SU-DHL-6 (cell line): ENCODE data around the gene HSD11B2.
A peak's percentile ranks its signal among the peaks of the same experiment; 100 is the strongest.

Experiments used
- H2AFZ ChIP-seq: fragments of 200-600 bp; sonication (generic); 2 replicates; pipeline ENCODE4 v1.6.1; 2014; ENCODE audit warnings: low read depth, mild to moderate bottlenecking, moderate library complexity, mixed read lengths, antibody characterized with exemption, low read length; ENCODE audit not compliant: severe bottlenecking
- H3F3A ChIP-seq: fragments of 200-600 bp; shearing (Covaris generic); 2 replicates; pipeline ENCODE4 v1.6.0; 2016; ENCODE audit warnings: antibody characterized with exemption, mild to moderate bottlenecking; ENCODE audit not compliant: insufficient read depth
- H3K27ac ChIP-seq: fragments of 200-600 bp; sonication (generic); 2 replicates; pipeline ENCODE4 v1.5.1; 2016; ENCODE audit warnings: low read depth, mild to moderate bottlenecking, low read length, moderate library complexity, mixed read lengths
- H3K27me3 ChIP-seq: fragments of 200-600 bp; sonication (generic), shearing (Covaris generic); 2 replicates; pipeline ENCODE4 v1.6.0; 2014; ENCODE audit warnings: mild to moderate bottlenecking, low read length
- H3K36me3 ChIP-seq: fragments of 200-600 bp; sonication (generic); 2 replicates; pipeline ENCODE4 v1.6.1; 2014; ENCODE audit warnings: mild to moderate bottlenecking, low read length, mixed read lengths
- H3K4me2 ChIP-seq: fragments of 300-600, 200-600 bp; shearing (Covaris generic), sonication (generic); 2 replicates; pipeline ENCODE4 v1.6.0; 2014; ENCODE audit warnings: low read length, low read depth, mild to moderate bottlenecking; ENCODE audit not compliant: poor library complexity, severe bottlenecking
- H3K4me3 ChIP-seq: fragments of 200-600 bp; sonication (generic); 2 replicates; pipeline ENCODE4 v1.5.1; 2014; ENCODE audit warnings: antibody characterized with exemption, low read length, mild to moderate bottlenecking, mixed read lengths; ENCODE audit not compliant: insufficient read depth, poor library complexity, severe bottlenecking
- H3K79me2 ChIP-seq: fragments of 200-600 bp; sonication (generic); 2 replicates; pipeline ENCODE4 v1.6.1; 2014; ENCODE audit warnings: mild to moderate bottlenecking, low read length, moderate library complexity; ENCODE audit not compliant: insufficient read depth
- H3K9ac ChIP-seq: fragments of 200-600 bp; sonication (generic); 2 replicates; pipeline ENCODE4 v1.7.0; 2014; ENCODE audit warnings: mild to moderate bottlenecking, low read length
- H3K9me2 ChIP-seq: fragments of 200-600 bp; sonication (generic); replicated peaks from 2 replicates; pipeline ENCODE4 v1.6.1; 2014; ENCODE audit warnings: low read length; ENCODE audit not compliant: insufficient read depth
- H3K9me3 ChIP-seq: fragments of 200-600 bp; sonication (generic); 2 replicates; pipeline ENCODE4 v1.6.1; 2014; ENCODE audit warnings: low read length, mixed read lengths; ENCODE audit not compliant: insufficient read depth
- H4K20me1 ChIP-seq: fragments of 200-600 bp; sonication (generic); 2 replicates; pipeline ENCODE4 v1.6.1; 2014; ENCODE audit warnings: low read depth, mild to moderate bottlenecking, antibody characterized with exemption, low read length, moderate library complexity, mixed read lengths
- CTCF ChIP-seq: fragments of 200-600 bp; sonication (generic); IDR thresholded peaks from one replicate; pipeline ENCODE4 v1.5.1; 2017; ENCODE audit warnings: antibody characterized with exemption, mild to moderate bottlenecking, low read length, moderate library complexity; ENCODE audit not compliant: insufficient read depth, poor library complexity, severe bottlenecking
- EZH2phosphoT487 ChIP-seq: fragments of 200-600 bp; sonication (generic), shearing (Covaris generic); conservative IDR thresholded peaks from 2 replicates; pipeline ENCODE4 v1.6.1; 2018; ENCODE audit warnings: mild to moderate bottlenecking, antibody characterized with exemption, low read length, moderate library complexity, mixed read lengths

The HSD11B2 gene

GRCh38 chr16:67474551-67475455 lies 43.9 kb downstream of the HSD11B2 start:
- TF ChIP-seq CTCF, result no peak
- TF ChIP-seq EZH2phosphoT487, result no peak
- Histone ChIP-seq H3K79me2 (peaks cover 92% of the 10 kb centered on the region), H3K4me2 (no peak overlapping the region), H3K27me3 (no peaks in the 10 kb centered on the region), H3F3A (no peaks in the 10 kb centered on the region), H4K20me1 (0 out of 2 replicates have a peak, but pooled peaks cover 3% of the 10 kb centered on the region), H3K4me3 (no peak overlapping the region), H3K9me2 (no peaks in the 10 kb centered on the region), H3K9me3 (no peaks in the 10 kb centered on the region), H3K9ac (no peak overlapping the region), H2AFZ (no peak overlapping the region), H3K27ac (no peak overlapping the region), H3K36me3 (no peaks in the 10 kb centered on the region)

- H3K27me3 ChIP-seq, result no peaks in the 10 kb centered on the region
- 0 out of 2 replicates have a peak, but pooled peaks cover 6% of the 10 kb centered on the region for H3F3A ChIP-seq
- H3K4me2 ChIP-seq, result no peak overlapping the region
- H3K9ac ChIP-seq, result no peak overlapping the region
- H3K36me3 ChIP-seq, result no peaks in the 10 kb centered on the region
- no peak overlapping the region for H3K27ac ChIP-seq
- H4K20me1 ChIP-seq, result no peaks in the 10 kb centered on the region
- no peak overlapping the region for H2AFZ ChIP-seq
- no peak overlapping the region for H3K4me3 ChIP-seq
- no peaks in the 10 kb centered on the region for H3K9me3 ChIP-seq
- TF ChIP-seq EZH2phosphoT487, result no peak
- no peak for TF ChIP-seq CTCF
- H3K79me2 ChIP-seq, result peaks cover 88% of the 10 kb centered on the region
- no peaks in the 10 kb centered on the region for H3K9me2 ChIP-seq
Observed at GRCh38 chr16:67477960-67478554, 47.1 kb downstream of the HSD11B2 start.

- no peaks in the 10 kb centered on the region for H3K9me3 ChIP-seq
- peak within 1 kb of the TSS; percentile 97 for H3K4me3 ChIP-seq
- peak within 1 kb of the TSS; percentile 89 for H3K4me2 ChIP-seq
- H3K27ac ChIP-seq, result peak within 1 kb of the TSS; percentile 81
- H3K36me3 ChIP-seq, result no peaks in the 10 kb centered on the region
- H3F3A ChIP-seq, result 0 out of 2 replicates have a peak, but pooled peaks cover 6% of the 10 kb centered on the region
- H3K27me3 ChIP-seq, result no peaks in the 10 kb centered on the region
- peak within 1 kb of the TSS; percentile 84 for H3K9ac ChIP-seq
- TF ChIP-seq EZH2phosphoT487 (no peak), CTCF (peak; percentile 67)
- H3K79me2 ChIP-seq, result peaks cover 69% of the 10 kb centered on the region
- H4K20me1 ChIP-seq, result no peaks in the 10 kb centered on the region
- no peaks in the 10 kb centered on the region for H3K9me2 ChIP-seq
- peak within 1 kb of the TSS; percentile 57 for H2AFZ ChIP-seq
Observed at GRCh38 chr16:67480833-67481560, 50.1 kb downstream of the HSD11B2 start, which contains the start of gene ATP6V0D1. Gene ATP6V0D1, minus strand, starts transcription at chr16:67481157. Its CDS starts 71 bp downstream, at chr16:67481086.
